GM18508 (cell line): ENCODE results near the gene UTP25.
"Not testable (repeated sequence)": the region's sequence is repeated elsewhere in the genome, so short reads cannot be mapped to it uniquely, and the experiment has no call there.

Experiments
- ATAC-seq: cut with Tn5 transposase; IDR thresholded peaks from one replicate; pipeline ENCODE4 v1.9.1; 2021; ENCODE audit warnings: moderate number of reproducible peaks; ENCODE audit not compliant: insufficient read depth, unreplicated experiment

The UTP25 gene

GRCh38 chr1:209827384-209828262 is at the start of gene UTP25:
Gene UTP25, plus strand, starts transcription at chr1:209827972. Its CDS starts 92 bp downstream, at chr1:209828064.
- ATAC-seq, result peak; percentile 56

GRCh38 chr1:209778102-209778501 is 49.7 kb upstream of the UTP25 start:
- ATAC-seq, result no peak

GRCh38 chr1:209780268-209780667 is 47.5 kb upstream of the UTP25 start:
- no peak for ATAC-seq

- no peak for ATAC-seq
Observed at GRCh38 chr1:209783386-209783785, 44.4 kb upstream of the UTP25 start.

- peak; percentile 88 for ATAC-seq
Observed at GRCh38 chr1:209784265-209785169, 43.3 kb upstream of the UTP25 start, which contains the start of gene C1orf74. Gene C1orf74, minus strand, starts transcription at chr1:209784559. Its CDS starts 925 bp downstream, at chr1:209783634.

GRCh38 chr1:209785592-209785991 is 42.2 kb upstream of the UTP25 start:
- no peak for ATAC-seq

GRCh38 chr1:209786146-209786545 is 41.6 kb upstream of the UTP25 start:
- ATAC-seq, result no peak

- no peak for ATAC-seq
Observed at GRCh38 chr1:209787551-209787950, 40.2 kb upstream of the UTP25 start.

GRCh38 chr1:209789245-209789644 is 38.5 kb upstream of the UTP25 start:
- ATAC-seq, result no peak

GRCh38 chr1:209790286-209791193 is 37.2 kb upstream of the UTP25 start:
- no peak for ATAC-seq

- ATAC-seq, result no peak
Observed at GRCh38 chr1:209791920-209792319, 35.9 kb upstream of the UTP25 start.

- not testable (repeated sequence) for ATAC-seq
Observed at GRCh38 chr1:209793711-209794110, 34.1 kb upstream of the UTP25 start.

- ATAC-seq, result no peak
Observed at GRCh38 chr1:209797978-209798639, 29.7 kb upstream of the UTP25 start.

- ATAC-seq, result no peak
Observed at GRCh38 chr1:209800984-209801834, 26.6 kb upstream of the UTP25 start.

GRCh38 chr1:209802117-209802779 is 25.5 kb upstream of the UTP25 start:
- ATAC-seq, result no peak

GRCh38 chr1:209802780-209803152 is 25.0 kb upstream of the UTP25 start:
- ATAC-seq, result no peak

- no peak for ATAC-seq
Observed at GRCh38 chr1:209803568-209803967, 24.2 kb upstream of the UTP25 start.

- ATAC-seq, result no peak
Observed at GRCh38 chr1:209805341-209805781, 22.4 kb upstream of the UTP25 start.
